Skin epidermis (tissue), 12 donors: ENCODE data around the gene SPATA46.

Experiments used
- H3K27ac ChIP-seq, 21 experiments: fragments of 200-600 bp; sonication (generic) in 11 of 21; one replicate each; pipeline ENCODE4 v1.5.0; 2020; ENCODE audit warnings: mild to moderate bottlenecking in 3 of 21, inconsistent platforms in 2 of 21, moderate library complexity in 2 of 21
- H3K4me3 ChIP-seq, 7 experiments: fragments of 200-600 bp; sonication (generic) in 2 of 7; one replicate each; pipeline ENCODE4 v1.5.0; 2020; ENCODE audit warnings: inconsistent platforms in 2 of 7, mild to moderate bottlenecking in 2 of 7, moderate library complexity in 1 of 7

SPATA46 gene

GRCh38 chr1:162381383-162381782, 4.7 kb upstream of the SPATA46 start, which contains the start of gene C1orf226:
Gene C1orf226, plus strand, starts transcription at chr1:162381728. Its CDS starts 174 bp downstream, at chr1:162381902.
- peak within 1 kb of the TSS in 11 of 21 experiments; percentile 11 to 82 (median 60) for H3K27ac ChIP-seq

GRCh38 chr1:162380061-162380846, 3.6 kb upstream of the SPATA46 start:
- no peak overlapping the region for H3K27ac ChIP-seq
- H3K4me3 ChIP-seq = no peak overlapping the region

More at GRCh38 chr1:162381383-162381782, 4.7 kb upstream of the SPATA46 start, which contains the start of gene C1orf226:
- no peak within 1 kb of the TSS for H3K4me3 ChIP-seq

- no peak overlapping the region for H3K27ac ChIP-seq
- H3K4me3 ChIP-seq = no peak overlapping the region
These were observed 1.2 kb downstream of the SPATA46 start for GRCh38 chr1:162375463-162375862.

GRCh38 chr1:162374406-162374805, 2.2 kb downstream of the SPATA46 start:
- H3K4me3 ChIP-seq = no peak overlapping the region
- no peak overlapping the region for H3K27ac ChIP-seq

GRCh38 chr1:162373541-162374260, 3.0 kb downstream of the SPATA46 start:
- Histone ChIP-seq H3K4me3 (no peak overlapping the region), H3K27ac (no peak overlapping the region)

- Histone ChIP-seq H3K27ac (no peak overlapping the region), H3K4me3 (no peak overlapping the region)
These were observed 3.6 kb downstream of the SPATA46 start for GRCh38 chr1:162373072-162373427.

GRCh38 chr1:162372159-162373071, 4.2 kb downstream of the SPATA46 start:
- Histone ChIP-seq H3K4me3 (no peak overlapping the region), H3K27ac (peak overlapping the region in 1 of 21 experiments; percentile 24)

- Histone ChIP-seq H3K27ac (peak overlapping the region in 1 of 21 experiments; percentile 24), H3K4me3 (no peak overlapping the region)
These were observed 5.0 kb downstream of the SPATA46 start for GRCh38 chr1:162371611-162372010.

GRCh38 chr1:162370721-162371120, 5.9 kb downstream of the SPATA46 start:
- Histone ChIP-seq H3K27ac (no peak overlapping the region), H3K4me3 (no peak overlapping the region)

GRCh38 chr1:162370161-162370560, 6.5 kb downstream of the SPATA46 start:
- Histone ChIP-seq H3K27ac (no peak overlapping the region), H3K4me3 (no peak overlapping the region)

- H3K4me3 ChIP-seq = no peak overlapping the region
- no peak overlapping the region for H3K27ac ChIP-seq
These were observed 7.1 kb downstream of the SPATA46 start for GRCh38 chr1:162369571-162369970.

- Histone ChIP-seq H3K27ac (no peak overlapping the region), H3K4me3 (no peak overlapping the region)
These were observed 8.2 kb downstream of the SPATA46 start for GRCh38 chr1:162368451-162368850.

- peak overlapping the region in 1 of 21 experiments; percentile 76 for H3K27ac ChIP-seq
- H3K4me3 ChIP-seq = no peak overlapping the region
These were observed 8.9 kb downstream of the SPATA46 start for GRCh38 chr1:162367772-162368171.

- peak overlapping the region; percentile 15 to 46 (median 28) for H3K4me3 ChIP-seq
These were observed 9.6 kb downstream of the SPATA46 start for GRCh38 chr1:162367073-162367472.

GRCh38 chr1:162366671-162367070, 10.0 kb downstream of the SPATA46 start:
- peak overlapping the region; percentile 15 to 46 (median 28) for H3K4me3 ChIP-seq
- H3K27ac ChIP-seq = peak overlapping the region in 1 of 21 experiments; percentile 76

More at GRCh38 chr1:162367073-162367472, 9.6 kb downstream of the SPATA46 start:
- H3K27ac ChIP-seq = peak overlapping the region in 1 of 21 experiments; percentile 76

GRCh38 chr1:162366149-162366548, 10.5 kb downstream of the SPATA46 start:
- Histone ChIP-seq H3K4me3 (no peak overlapping the region), H3K27ac (no peak overlapping the region)

- H3K4me3 ChIP-seq = no peak overlapping the region
- H3K27ac ChIP-seq = no peak overlapping the region
These were observed 11.2 kb downstream of the SPATA46 start for GRCh38 chr1:162365284-162366020.

- H3K4me3 ChIP-seq = no peak overlapping the region
- H3K27ac ChIP-seq = no peak overlapping the region
These were observed 12.2 kb downstream of the SPATA46 start for GRCh38 chr1:162364498-162364897.

GRCh38 chr1:162363823-162364222, 12.8 kb downstream of the SPATA46 start:
- Histone ChIP-seq H3K27ac (no peak overlapping the region), H3K4me3 (no peak overlapping the region)
